Measurements from ENCODE around the gene CARMIL3. TPM values are rescaled to one million over a fixed set of nuclear protein-coding genes. Genes with fewer than 3 reads are reported as not detected.

Gene CARMIL3
- total and polyA plus RNA-seq, 2 experiments from 2014 or later: 3.7 to 11.8 TPM

GRCh38 chr14:24115422-24116127, 63.8 kb downstream of the CARMIL3 start:
- H3K27ac Mint-ChIP-seq: peak overlapping the region; percentile 91
- Histone ChIP-seq H3K4me2 (peak overlapping the region; percentile 78), H3K4me1 (ENCODE audit: insufficient read depth) (peaks cover 6% of the 10 kb centered on the region), H3K27ac (ENCODE audit: low read depth) (no peak overlapping the region), H3K79me2 (replicated peaks; ENCODE audit: insufficient read depth) (peaks cover 11% of the 10 kb centered on the region), H3K4me3 (peak overlapping the region; percentile 77), H2AFZ (no peak overlapping the region), H3K27me3 (ENCODE audit: insufficient read depth) (no peaks in the 10 kb centered on the region), H3K9me2 (ENCODE audit: insufficient read depth) (no peaks in the 10 kb centered on the region), H4K20me1 (replicated peaks; ENCODE audit: insufficient read depth) (no peaks in the 10 kb centered on the region; the same call in none of the 2 replicates), H3F3A (replicated peaks; ENCODE audit: low read depth) (peaks cover 6% of the 10 kb centered on the region; the same call in 1 of the 2 replicates), H3K36me3 (ENCODE audit: insufficient read depth) (peaks cover 16% of the 10 kb centered on the region; the same call in 1 of the 2 replicates)
- TF ChIP-seq JUNB (IDR thresholded peaks at IDR 0.05; ENCODE audit: unreplicated experiment): no peak
- no peak for TF ChIP-seq NANOG (IDR thresholded peaks at IDR 0.05; ENCODE audit: borderline replicate concordance)
- TF ChIP-seq ZNF331 (CRISPR knock-in tag; IDR thresholded peaks at IDR 0.05; ENCODE audit: low read depth): no peak
- TF ChIP-seq CREB1 (CRISPR knock-in tag; IDR thresholded peaks at IDR 0.05; ENCODE audit: low read depth): no peak
- TF ChIP-seq CTCF (conservative IDR thresholded peaks at IDR 0.05; ENCODE audit: low read depth in 2 of 2): no peak
- peak overlapping the region; percentile 93 for H3K4me3 Mint-ChIP-seq
- peaks cover 23% of the 10 kb centered on the region for H3K27me3 Mint-ChIP-seq (ENCODE audit: insufficient read depth, low read depth, poor library complexity)
- peaks cover 3% of the 10 kb centered on the region; the same call in 1 of the 3 replicates for H3K9me3 Mint-ChIP-seq
- peaks cover 16% of the 10 kb centered on the region for H3K4me1 Mint-ChIP-seq
- H3K36me3 Mint-ChIP-seq (ENCODE audit: low read depth): peaks cover 30% of the 10 kb centered on the region
- ATAC-seq (peak; percentile 4), DNase-seq (ENCODE audit: low spot score) (no peak)

GRCh38 chr14:24116128-24116814, 64.5 kb downstream of the CARMIL3 start:
- Mint-ChIP-seq H3K27me3 (ENCODE audit: insufficient read depth, low read depth, poor library complexity) (peaks cover 21% of the 10 kb centered on the region), H3K4me3 (peak overlapping the region; percentile 93), H3K9me3 (peaks cover 3% of the 10 kb centered on the region; the same call in 1 of the 3 replicates), H3K36me3 (ENCODE audit: low read depth) (peaks cover 37% of the 10 kb centered on the region), H3K27ac (no peak overlapping the region), H3K4me1 (peaks cover 16% of the 10 kb centered on the region)
- ATAC-seq (no peak), DNase-seq (ENCODE audit: low spot score) (no peak)
- H3K27me3 ChIP-seq (ENCODE audit: insufficient read depth): no peaks in the 10 kb centered on the region
- H3K4me2 ChIP-seq: peak overlapping the region; percentile 78
- H2AFZ ChIP-seq: no peak overlapping the region
- peak overlapping the region; percentile 77 for H3K4me3 ChIP-seq
- peaks cover 16% of the 10 kb centered on the region; the same call in 1 of the 2 replicates for H3K36me3 ChIP-seq (ENCODE audit: insufficient read depth)
- H3K79me2 ChIP-seq (replicated peaks; ENCODE audit: insufficient read depth): peaks cover 11% of the 10 kb centered on the region
- H3K9me2 ChIP-seq (ENCODE audit: insufficient read depth): no peaks in the 10 kb centered on the region
- H3K27ac ChIP-seq (ENCODE audit: low read depth): no peak overlapping the region
- peaks cover 6% of the 10 kb centered on the region; the same call in 1 of the 2 replicates for H3F3A ChIP-seq (replicated peaks; ENCODE audit: low read depth)
- H4K20me1 ChIP-seq (replicated peaks; ENCODE audit: insufficient read depth): no peaks in the 10 kb centered on the region; the same call in none of the 2 replicates
- peaks cover 6% of the 10 kb centered on the region for H3K4me1 ChIP-seq (ENCODE audit: insufficient read depth)
- TF ChIP-seq CREB1 (CRISPR knock-in tag; IDR thresholded peaks at IDR 0.05; ENCODE audit: low read depth) (no peak), EZH2 (IDR thresholded peaks at IDR 0.05; ENCODE audit: low read depth, unreplicated experiment) (no peak), STAT1 (IDR thresholded peaks at IDR 0.05; ENCODE audit: unreplicated experiment) (no peak), NANOG (IDR thresholded peaks at IDR 0.05; ENCODE audit: borderline replicate concordance) (no peak), ZNF331 (CRISPR knock-in tag; IDR thresholded peaks at IDR 0.05; ENCODE audit: low read depth) (no peak), CTCF (conservative IDR thresholded peaks at IDR 0.05; ENCODE audit: low read depth in 2 of 2) (no peak)
- TF ChIP-seq, protein P1, sequence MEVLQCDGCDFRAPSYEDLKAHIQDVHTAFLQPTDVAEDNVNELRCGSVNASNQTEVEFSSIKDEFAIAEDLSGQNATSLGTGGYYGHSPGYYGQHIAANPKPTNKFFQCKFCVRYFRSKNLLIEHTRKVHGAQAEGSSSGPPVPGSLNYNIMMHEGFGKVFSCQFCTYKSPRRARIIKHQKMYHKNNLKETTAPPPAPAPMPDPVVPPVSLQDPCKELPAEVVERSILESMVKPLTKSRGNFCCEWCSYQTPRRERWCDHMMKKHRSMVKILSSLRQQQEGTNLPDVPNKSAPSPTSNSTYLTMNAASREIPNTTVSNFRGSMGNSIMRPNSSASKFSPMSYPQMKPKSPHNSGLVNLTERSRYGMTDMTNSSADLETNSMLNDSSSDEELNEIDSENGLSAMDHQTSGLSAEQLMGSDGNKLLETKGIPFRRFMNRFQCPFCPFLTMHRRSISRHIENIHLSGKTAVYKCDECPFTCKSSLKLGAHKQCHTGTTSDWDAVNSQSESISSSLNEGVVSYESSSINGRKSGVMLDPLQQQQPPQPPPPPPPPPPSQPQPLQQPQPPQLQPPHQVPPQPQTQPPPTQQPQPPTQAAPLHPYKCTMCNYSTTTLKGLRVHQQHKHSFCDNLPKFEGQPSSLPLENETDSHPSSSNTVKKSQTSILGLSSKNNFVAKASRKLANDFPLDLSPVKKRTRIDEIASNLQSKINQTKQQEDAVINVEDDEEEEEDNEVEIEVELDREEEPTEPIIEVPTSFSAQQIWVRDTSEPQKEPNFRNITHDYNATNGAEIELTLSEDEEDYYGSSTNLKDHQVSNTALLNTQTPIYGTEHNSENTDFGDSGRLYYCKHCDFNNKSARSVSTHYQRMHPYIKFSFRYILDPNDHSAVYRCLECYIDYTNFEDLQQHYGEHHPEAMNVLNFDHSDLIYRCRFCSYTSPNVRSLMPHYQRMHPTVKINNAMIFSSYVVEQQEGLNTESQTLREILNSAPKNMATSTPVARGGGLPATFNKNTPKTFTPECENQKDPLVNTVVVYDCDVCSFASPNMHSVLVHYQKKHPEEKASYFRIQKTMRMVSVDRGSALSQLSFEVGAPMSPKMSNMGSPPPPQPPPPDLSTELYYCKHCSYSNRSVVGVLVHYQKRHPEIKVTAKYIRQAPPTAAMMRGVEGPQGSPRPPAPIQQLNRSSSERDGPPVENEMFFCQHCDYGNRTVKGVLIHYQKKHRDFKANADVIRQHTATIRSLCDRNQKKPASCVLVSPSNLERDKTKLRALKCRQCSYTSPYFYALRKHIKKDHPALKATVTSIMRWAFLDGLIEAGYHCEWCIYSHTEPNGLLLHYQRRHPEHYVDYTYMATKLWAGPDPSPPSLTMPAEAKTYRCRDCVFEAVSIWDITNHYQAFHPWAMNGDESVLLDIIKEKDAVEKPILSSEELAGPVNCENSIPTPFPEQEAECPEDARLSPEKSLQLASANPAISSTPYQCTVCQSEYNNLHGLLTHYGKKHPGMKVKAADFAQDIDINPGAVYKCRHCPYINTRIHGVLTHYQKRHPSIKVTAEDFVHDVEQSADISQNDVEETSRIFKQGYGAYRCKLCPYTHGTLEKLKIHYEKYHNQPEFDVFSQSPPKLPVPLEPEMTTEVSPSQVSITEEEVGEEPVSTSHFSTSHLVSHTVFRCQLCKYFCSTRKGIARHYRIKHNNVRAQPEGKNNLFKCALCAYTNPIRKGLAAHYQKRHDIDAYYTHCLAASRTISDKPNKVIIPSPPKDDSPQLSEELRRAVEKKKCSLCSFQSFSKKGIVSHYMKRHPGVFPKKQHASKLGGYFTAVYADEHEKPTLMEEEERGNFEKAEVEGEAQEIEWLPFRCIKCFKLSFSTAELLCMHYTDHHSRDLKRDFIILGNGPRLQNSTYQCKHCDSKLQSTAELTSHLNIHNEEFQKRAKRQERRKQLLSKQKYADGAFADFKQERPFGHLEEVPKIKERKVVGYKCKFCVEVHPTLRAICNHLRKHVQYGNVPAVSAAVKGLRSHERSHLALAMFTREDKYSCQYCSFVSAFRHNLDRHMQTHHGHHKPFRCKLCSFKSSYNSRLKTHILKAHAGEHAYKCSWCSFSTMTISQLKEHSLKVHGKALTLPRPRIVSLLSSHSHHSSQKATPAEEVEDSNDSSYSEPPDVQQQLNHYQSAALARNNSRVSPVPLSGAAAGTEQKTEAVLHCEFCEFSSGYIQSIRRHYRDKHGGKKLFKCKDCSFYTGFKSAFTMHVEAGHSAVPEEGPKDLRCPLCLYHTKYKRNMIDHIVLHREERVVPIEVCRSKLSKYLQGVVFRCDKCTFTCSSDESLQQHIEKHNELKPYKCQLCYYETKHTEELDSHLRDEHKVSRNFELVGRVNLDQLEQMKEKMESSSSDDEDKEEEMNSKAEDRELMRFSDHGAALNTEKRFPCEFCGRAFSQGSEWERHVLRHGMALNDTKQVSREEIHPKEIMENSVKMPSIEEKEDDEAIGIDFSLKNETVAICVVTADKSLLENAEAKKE (CRISPR knock-in tag; IDR thresholded peaks at IDR 0.05): no peak
